Neural crest cell (in vitro differentiated cells): ENCODE measurements around the gene COMMD9. TPM values are rescaled to one million over a fixed set of nuclear protein-coding genes. Genes with fewer than 3 reads are reported as not detected.

Experiments used
- DNase-seq: peaks from one replicate; pipeline ENCODE4 v3.0.0; 2021; ENCODE audit warnings: low read depth, mixed read lengths, low spot score
- H3K27ac Mint-ChIP-seq: one replicate; pipeline ENCODE4 v1.8.0; 2021; ENCODE audit warnings: mild to moderate bottlenecking, mixed read lengths; ENCODE audit not compliant: unreplicated experiment
- H3K27me3 Mint-ChIP-seq: 2 replicates; pipeline ENCODE4 v1.8.0; 2021; ENCODE audit warnings: low read depth, mild to moderate bottlenecking, mixed read lengths
- H3K36me3 Mint-ChIP-seq: 2 replicates; pipeline ENCODE4 v1.8.0; 2021; ENCODE audit warnings: low read depth, mild to moderate bottlenecking, mixed read lengths
- H3K4me1 Mint-ChIP-seq: 2 replicates; pipeline ENCODE4 v1.8.0; 2021; ENCODE audit warnings: mixed read lengths
- H3K4me3 Mint-ChIP-seq: one replicate; pipeline ENCODE4 v1.8.0; 2021; ENCODE audit warnings: mild to moderate bottlenecking, mixed read lengths
- H3K9me3 Mint-ChIP-seq: 2 replicates; pipeline ENCODE4 v1.8.0; 2021; ENCODE audit warnings: mixed read lengths
- CTCF ChIP-seq: fragments of 200-600 bp; sonication (generic); conservative IDR thresholded peaks from 2 replicates; pipeline ENCODE4 v1.5.0; 2021; ENCODE audit warnings: antibody characterized with exemption, mild to moderate bottlenecking
- total RNA-seq: library from RNA; stranded (reverse); gene quantifications from 2 replicates; pipeline ENCODE4 v1.2.1, GENCODE V29; 2021

The COMMD9 gene
- total RNA-seq, 1 donor from 2014 or later: 77.4 TPM

- no peak for DNase-seq
- TF ChIP-seq CTCF: no peak
- Mint-ChIP-seq H3K27me3 (no peaks in the 10 kb centered on the region), H3K4me1 (no peaks in the 10 kb centered on the region), H3K4me3 (no peak overlapping the region), H3K27ac (no peak overlapping the region), H3K36me3 (peaks cover 14% of the 10 kb centered on the region), H3K9me3 (peaks cover 3% of the 10 kb centered on the region)
Observed at GRCh38 chr11:36241497-36241896, 47.7 kb downstream of the COMMD9 start.

GRCh38 chr11:36240801-36241200, 48.4 kb downstream of the COMMD9 start:
- no peak overlapping the region for H3K27ac Mint-ChIP-seq
- peaks cover 3% of the 10 kb centered on the region for H3K9me3 Mint-ChIP-seq
- DNase-seq: no peak
- H3K36me3 Mint-ChIP-seq: peaks cover 15% of the 10 kb centered on the region
- no peak for TF ChIP-seq CTCF
- no peaks in the 10 kb centered on the region for H3K27me3 Mint-ChIP-seq
- H3K4me3 Mint-ChIP-seq: no peak overlapping the region
- H3K4me1 Mint-ChIP-seq: no peaks in the 10 kb centered on the region

GRCh38 chr11:36240173-36240572, 49.1 kb downstream of the COMMD9 start:
- no peak for DNase-seq
- peaks cover 3% of the 10 kb centered on the region for H3K9me3 Mint-ChIP-seq
- no peaks in the 10 kb centered on the region for H3K4me1 Mint-ChIP-seq
- H3K4me3 Mint-ChIP-seq: no peak overlapping the region
- no peak for TF ChIP-seq CTCF
- H3K27ac Mint-ChIP-seq: no peak overlapping the region
- no peaks in the 10 kb centered on the region for H3K27me3 Mint-ChIP-seq
- H3K36me3 Mint-ChIP-seq: peaks cover 12% of the 10 kb centered on the region

GRCh38 chr11:36239636-36240035, 49.6 kb downstream of the COMMD9 start:
- H3K27ac Mint-ChIP-seq: no peak overlapping the region
- no peak for TF ChIP-seq CTCF
- H3K9me3 Mint-ChIP-seq: peaks cover 3% of the 10 kb centered on the region
- H3K27me3 Mint-ChIP-seq: no peaks in the 10 kb centered on the region
- H3K36me3 Mint-ChIP-seq: peaks cover 12% of the 10 kb centered on the region
- H3K4me3 Mint-ChIP-seq: no peak overlapping the region
- DNase-seq: no peak
- H3K4me1 Mint-ChIP-seq: no peaks in the 10 kb centered on the region

- no peak overlapping the region for H3K27ac Mint-ChIP-seq
- H3K9me3 Mint-ChIP-seq: peaks cover 3% of the 10 kb centered on the region
- peaks cover 12% of the 10 kb centered on the region for H3K36me3 Mint-ChIP-seq
- H3K4me1 Mint-ChIP-seq: no peaks in the 10 kb centered on the region
- TF ChIP-seq CTCF: no peak
- no peaks in the 10 kb centered on the region for H3K27me3 Mint-ChIP-seq
- no peak overlapping the region for H3K4me3 Mint-ChIP-seq
- DNase-seq: no peak
Observed at GRCh38 chr11:36238881-36239280, 50.3 kb downstream of the COMMD9 start.
